B cell (primary cell): ENCODE results near the gene COX20. TPM values are rescaled to one million over a fixed set of nuclear protein-coding genes. Genes with fewer than 3 reads are reported as not detected.

Source experiments
- ATAC-seq: fragments of 200-7000 bp; cut with Tn5 transposase; one replicate; pipeline ENCODE4 v1.10.0; 2021; ENCODE audit warnings: low read depth, mild to moderate bottlenecking, moderate number of reproducible peaks, moderate library complexity
- CTCF ChIA-PET: fragments of 350-600 bp; sonication (Branson Sonifier 250); formaldehyde crosslinking; loops from one replicate; lab custom pipeline; 2021; ENCODE audit warnings: antibody characterized with exemption, inconsistent platforms; lab: Charles Lee
- POLR2A ChIA-PET: fragments of 350-600 bp; sonication (Branson Sonifier 250); formaldehyde crosslinking; loops from one replicate; lab custom pipeline; 2021; ENCODE audit warnings: antibody characterized with exemption; lab: Charles Lee
- DNase-seq: peaks from one replicate; pipeline ENCODE4 v3.0.0; 2013
- H2AFZ ChIP-seq: 2 replicates; pipeline ENCODE4 v1.6.1; 2012; ENCODE audit warnings: mild to moderate bottlenecking, low read depth, low read length; ENCODE audit not compliant: insufficient read depth, poor library complexity, severe bottlenecking
- H3K27ac ChIP-seq, 2 donors: 1 replicate in 1 of 2; 2 replicates in 1 of 2; pipeline ENCODE4 v1.5.1; 2012 to 2013; ENCODE audit warnings: low read length in 2 of 2, mild to moderate bottlenecking in 2 of 2, moderate library complexity in 1 of 2
- H3K27me3 ChIP-seq, 4 experiments: fragments of 200-600 bp in 1 of 4; sonication (generic) in 1 of 4; replicated peaks in 1 of 4; 1 replicate in 2 of 4; 2 replicates in 2 of 4; pipeline versions ENCODE4 v1.6.1 to v1.7.0; 2013 to 2016; ENCODE audit warnings: low read length in 3 of 4, mild to moderate bottlenecking in 2 of 4, mixed read lengths in 1 of 4, moderate library complexity in 1 of 4; ENCODE audit not compliant: insufficient read depth in 4 of 4, control insufficient read depth in 3 of 4; ENCODE audit errors: control extremely low read depth in 1 of 4
- H3K36me3 ChIP-seq, 2 experiments: replicated peaks in 1 of 2; 1 replicate in 1 of 2; 2 replicates in 1 of 2; pipeline versions ENCODE4 v1.6.1 to v1.7.1; 2013; ENCODE audit warnings: low read length in 1 of 2; ENCODE audit not compliant: insufficient read depth in 2 of 2, control insufficient read depth in 1 of 2; ENCODE audit errors: control extremely low read depth in 1 of 2, extremely low read depth in 1 of 2
- H3K4me1 ChIP-seq, 2 donors: fragments of 200-600 bp in 1 of 2; sonication (generic) in 1 of 2; 1 replicate in 1 of 2; 2 replicates in 1 of 2; pipeline versions ENCODE4 v1.5.1 to v1.6.1; 2013 to 2017; ENCODE audit warnings: low read length in 2 of 2; ENCODE audit not compliant: control insufficient read depth in 2 of 2, insufficient read depth in 2 of 2
- H3K4me2 ChIP-seq: replicated peaks from 2 replicates; pipeline ENCODE3; 2012; ENCODE audit warnings: mild to moderate bottlenecking, low read depth, low read length; ENCODE audit not compliant: poor library complexity, severe bottlenecking
- H3K4me3 ChIP-seq, 5 experiments: fragments of 200-600 bp in 1 of 5; sonication (generic) in 1 of 5; 1 replicate in 3 of 5; 2 replicates in 2 of 5; pipeline versions ENCODE4 v1.5.1 to v1.7.0; 2011 to 2016; ENCODE audit warnings: low read length in 4 of 5, mild to moderate bottlenecking in 4 of 5, low read depth in 2 of 5, control low read depth in 1 of 5, moderate library complexity in 1 of 5; ENCODE audit not compliant: insufficient read depth in 1 of 5; ENCODE audit errors: control extremely low read depth in 1 of 5, extremely low read depth in 1 of 5
- H3K79me2 ChIP-seq: fragments of 200-600 bp; sonication (generic); one replicate; pipeline ENCODE4 v1.6.0; 2016; ENCODE audit warnings: low read length; ENCODE audit not compliant: control insufficient read depth, insufficient read depth
- H3K9ac ChIP-seq: fragments of 200-600 bp; sonication (generic); 2 replicates; pipeline ENCODE4 v1.6.1; 2017; ENCODE audit warnings: mild to moderate bottlenecking, low read length, moderate library complexity
- H3K9me3 ChIP-seq, 3 donors: one replicate each; pipeline versions ENCODE4 v1.6.1 to v1.7.1; 2013; ENCODE audit warnings: low read length in 2 of 3; ENCODE audit not compliant: control insufficient read depth in 2 of 3, insufficient read depth in 1 of 3; ENCODE audit errors: control extremely low read depth in 1 of 3
- H4K20me1 ChIP-seq: 2 replicates; pipeline ENCODE4 v1.6.0; 2012; ENCODE audit warnings: mild to moderate bottlenecking, low read length; ENCODE audit not compliant: insufficient read depth, control insufficient read depth, poor library complexity, severe bottlenecking
- H3K27ac Mint-ChIP-seq: one replicate; pipeline ENCODE4 v1.8.0; 2021; ENCODE audit warnings: mixed read lengths
- H3K27me3 Mint-ChIP-seq: one replicate; pipeline ENCODE4 v1.8.0; 2021; ENCODE audit warnings: mixed read lengths
- H3K4me1 Mint-ChIP-seq: one replicate; pipeline ENCODE4 v1.8.0; 2021; ENCODE audit warnings: mixed read lengths
- H3K4me3 Mint-ChIP-seq: one replicate; pipeline ENCODE4 v1.8.0; 2021; ENCODE audit warnings: mixed read lengths
- H3K9me3 Mint-ChIP-seq: one replicate; pipeline ENCODE4 v1.8.0; 2022; ENCODE audit warnings: mixed read lengths; ENCODE audit not compliant: insufficient read depth
- EZH2 ChIP-seq: IDR thresholded peaks from 2 replicates; pipeline ENCODE4 v1.6.1; 2012; ENCODE audit warnings: borderline replicate concordance, low read depth, mild to moderate bottlenecking, moderate library complexity, low read length; ENCODE audit not compliant: insufficient read depth, poor library complexity, severe bottlenecking
- WGBS: methylation state at CpG from one replicate; pipeline ENCODE4 v1.1.5; 2013; ENCODE audit warnings: missing lambda C conversion rate; ENCODE audit not compliant: insufficient coverage; 5-methylcytosine and 5-hydroxymethylcytosine counted together
- intact Hi-C: fragments of 100-400 bp; cut with micrococcal nuclease; formaldehyde crosslinking; loops from one replicate; pipeline ENCODE4 v1.10.0; 2022
- polyA plus RNA-seq: library from polyadenylated mRNA; depleted of rRNA; stranded (reverse); fragments of >200 nt; gene quantifications from 2 replicates; pipeline ENCODE4 v1.2.3, GENCODE V29; 2012
- total RNA-seq, 2 donors: library from RNA; stranded (reverse); fragments of 120-200 nt in 1 of 2; gene quantifications; 1 replicate in 1 of 2; 2 replicates in 1 of 2; pipeline versions ENCODE4 v1.2.3 to v1.2.4, GENCODE V29; 2013 to 2022
- TF ChIP-seq, protein P1 (sequence below): fragments of 200-600 bp; IDR thresholded peaks from one replicate; pipeline ENCODE4 v1.8.0; 2022; ENCODE audit warnings: antibody characterized with exemption, mild to moderate bottlenecking

COX20 gene
- total and polyA plus RNA-seq, 2 donors (not counting 1 experiment from before 2014, with no cell fraction given), result 24.7 to 35.7 TPM

DNA sequence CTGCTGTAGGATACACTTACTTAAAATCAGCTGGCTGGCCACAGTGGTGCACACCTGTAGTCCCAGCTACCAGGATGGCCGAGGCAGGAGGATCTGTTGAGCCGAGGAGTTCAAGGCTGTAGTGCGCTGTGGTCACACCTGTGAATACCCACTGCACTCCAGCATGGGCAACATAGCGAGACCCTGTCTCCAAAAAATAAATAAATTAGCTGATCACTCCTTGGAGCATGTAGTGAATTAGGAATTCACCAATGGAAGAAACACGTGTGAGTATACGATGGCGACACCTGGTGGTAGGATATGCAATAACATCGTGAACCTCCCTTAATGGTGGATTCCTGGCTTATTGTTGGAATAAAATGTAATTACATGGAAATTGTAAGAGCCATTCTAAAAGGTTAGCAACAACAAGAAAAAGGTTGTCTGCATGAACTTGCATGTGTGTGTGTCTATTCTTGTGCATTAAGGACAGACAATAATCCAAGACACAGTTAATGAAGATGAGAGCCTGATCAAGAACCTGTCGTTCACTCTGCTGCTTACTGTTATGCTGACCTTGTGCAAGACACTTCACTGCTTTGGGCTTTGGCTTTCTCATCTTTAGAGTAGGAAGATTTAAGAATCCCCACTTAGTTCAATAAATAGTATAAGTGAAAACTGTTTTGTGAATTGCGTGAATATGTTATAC, 38.6 kb upstream of the COX20 start:
- DNase-seq, result peak; percentile 75
- Histone ChIP-seq H3K9ac (no peak overlapping the region), H3K79me2 (no peaks in the 10 kb centered on the region), H2AFZ (no peak overlapping the region), H3K36me3 (no peaks in the 10 kb centered on the region), H3K4me3 (no peak overlapping the region), H3K4me2 (no peak overlapping the region), H3K27ac (no peak overlapping the region), H4K20me1 (no peaks in the 10 kb centered on the region), H3K4me1 (peaks cover 6 to 8% of the 10 kb centered on the region in 2 donors), H3K9me3 (no peaks in the 10 kb centered on the region), H3K27me3 (no peaks in the 10 kb centered on the region)
- POLR2A ChIA-PET, result interaction anchor here (1.3 kb wide), 1 partner anchor 246 kb away, joined by 3 read pairs; no protein-coding TSS in a partner anchor
- Mint-ChIP-seq H3K9me3 (no peaks in the 10 kb centered on the region), H3K4me3 (no peak overlapping the region), H3K27me3 (peaks cover 10% of the 10 kb centered on the region), H3K27ac (no peak overlapping the region), H3K4me1 (peaks cover 2% of the 10 kb centered on the region)
- CTCF ChIA-PET, result interaction anchor here (0.7 to 11.2 kb wide), 31 partner anchors 16 to 1453 kb away, joined by 3 to 278 read pairs (median 4); partner anchors contain the start of gene DESI2
- intact Hi-C loops, result loop anchor here (1.0 kb wide), 3 partner anchors 144 to 245 kb away; partner anchors contain the start of gene DESI2
- ATAC-seq, result peak; percentile 55
- TF ChIP-seq, protein P1, sequence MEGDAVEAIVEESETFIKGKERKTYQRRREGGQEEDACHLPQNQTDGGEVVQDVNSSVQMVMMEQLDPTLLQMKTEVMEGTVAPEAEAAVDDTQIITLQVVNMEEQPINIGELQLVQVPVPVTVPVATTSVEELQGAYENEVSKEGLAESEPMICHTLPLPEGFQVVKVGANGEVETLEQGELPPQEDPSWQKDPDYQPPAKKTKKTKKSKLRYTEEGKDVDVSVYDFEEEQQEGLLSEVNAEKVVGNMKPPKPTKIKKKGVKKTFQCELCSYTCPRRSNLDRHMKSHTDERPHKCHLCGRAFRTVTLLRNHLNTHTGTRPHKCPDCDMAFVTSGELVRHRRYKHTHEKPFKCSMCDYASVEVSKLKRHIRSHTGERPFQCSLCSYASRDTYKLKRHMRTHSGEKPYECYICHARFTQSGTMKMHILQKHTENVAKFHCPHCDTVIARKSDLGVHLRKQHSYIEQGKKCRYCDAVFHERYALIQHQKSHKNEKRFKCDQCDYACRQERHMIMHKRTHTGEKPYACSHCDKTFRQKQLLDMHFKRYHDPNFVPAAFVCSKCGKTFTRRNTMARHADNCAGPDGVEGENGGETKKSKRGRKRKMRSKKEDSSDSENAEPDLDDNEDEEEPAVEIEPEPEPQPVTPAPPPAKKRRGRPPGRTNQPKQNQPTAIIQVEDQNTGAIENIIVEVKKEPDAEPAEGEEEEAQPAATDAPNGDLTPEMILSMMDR, result peak; percentile 98
- TF ChIP-seq EZH2, result no peak
- WGBS, result 33% methylated on average over 6 of the region's 10 CpGs

DNA sequence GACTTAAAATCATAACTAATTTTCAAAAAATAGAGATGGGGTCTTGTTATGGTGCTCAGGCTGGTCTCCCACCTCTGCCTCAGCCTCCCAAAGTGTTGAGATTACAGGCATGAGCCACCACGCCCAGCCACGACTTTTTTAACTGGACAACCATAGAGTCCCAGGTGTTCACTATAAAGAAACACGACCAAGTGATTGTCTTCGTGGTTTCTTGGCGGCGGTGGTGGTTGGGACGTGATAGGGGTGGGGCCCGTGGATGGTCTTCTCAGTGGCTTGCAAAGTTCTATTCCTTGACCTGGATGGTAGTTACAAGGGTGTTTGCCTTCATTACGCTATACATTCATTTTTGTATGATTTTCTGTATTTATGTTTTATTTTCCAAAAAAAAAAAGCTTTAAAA, 34.6 kb upstream of the COX20 start:
- DNase-seq, result no peak
- H3K4me3 Mint-ChIP-seq, result no peak overlapping the region
- Histone ChIP-seq H3K4me3 (no peak overlapping the region), H3K36me3 (no peaks in the 10 kb centered on the region), H2AFZ (no peak overlapping the region), H3K27ac (no peak overlapping the region), H3K79me2 (no peaks in the 10 kb centered on the region), H3K27me3 (no peaks in the 10 kb centered on the region), H3K9me3 (no peaks in the 10 kb centered on the region), H3K4me2 (peak overlapping the region; percentile 28), H3K9ac (no peak overlapping the region), H3K4me1 (peaks cover 6 to 8% of the 10 kb centered on the region in 2 donors), H4K20me1 (no peaks in the 10 kb centered on the region)
- H3K4me1 Mint-ChIP-seq, result peaks cover 2% of the 10 kb centered on the region
- no peaks in the 10 kb centered on the region for H3K9me3 Mint-ChIP-seq
- H3K27me3 Mint-ChIP-seq, result peaks cover 10% of the 10 kb centered on the region
- intact Hi-C loops, result loop anchor here (1.0 to 2.0 kb wide), 4 partner anchors 35 to 241 kb away; partner anchors contain the start of gene HNRNPU
- TF ChIP-seq, protein P1, result no peak
- no peak for TF ChIP-seq EZH2
- no peak overlapping the region for H3K27ac Mint-ChIP-seq
- WGBS, result 70% methylated on average over 8 of the region's 9 CpGs
- no peak for ATAC-seq
- POLR2A ChIA-PET, result interaction anchor here (1.8 kb wide), 1 partner anchor 34 kb away, joined by 5 read pairs; no protein-coding TSS in a partner anchor
- CTCF ChIA-PET, result interaction anchor here (0.6 to 11.2 kb wide), 31 partner anchors 10 to 356 kb away, joined by 3 to 278 read pairs (median 6); partner anchors contain the start of genes COX20 and HNRNPU
